IPS-20b (cell line): Measurements from ENCODE around the gene EEFSEC.

Experiments used
- H3K27ac ChIP-seq: one replicate; pipeline ENCODE4 v1.5.1; 2013; ENCODE audit warnings: low read length
- H3K27me3 ChIP-seq: 2 replicates; pipeline ENCODE4 v1.6.1; 2013; ENCODE audit warnings: mild to moderate bottlenecking, low read length, inconsistent platforms; ENCODE audit not compliant: insufficient read depth
- H3K36me3 ChIP-seq: 2 replicates; pipeline ENCODE4 v1.6.1; 2013; ENCODE audit warnings: low read depth, mild to moderate bottlenecking, inconsistent platforms, low read length, moderate library complexity; ENCODE audit not compliant: insufficient read depth
- H3K4me1 ChIP-seq: 2 replicates; pipeline ENCODE4 v1.6.1; 2013; ENCODE audit warnings: mild to moderate bottlenecking, control low read depth, inconsistent platforms, low read length, moderate library complexity; ENCODE audit not compliant: insufficient read depth
- H3K4me3 ChIP-seq: 2 replicates; pipeline ENCODE4 v1.5.1; 2013; ENCODE audit warnings: mild to moderate bottlenecking, low read length, inconsistent platforms
- H3K9ac ChIP-seq: 2 replicates; pipeline ENCODE4 v1.6.1; 2013; ENCODE audit warnings: low read depth, mild to moderate bottlenecking, inconsistent platforms, low read length, moderate library complexity
- H3K9me3 ChIP-seq: 2 replicates; pipeline ENCODE4 v1.6.1; 2013; ENCODE audit warnings: mild to moderate bottlenecking, low read depth, low read length, inconsistent platforms; ENCODE audit not compliant: insufficient read depth

Gene EEFSEC

DNA sequence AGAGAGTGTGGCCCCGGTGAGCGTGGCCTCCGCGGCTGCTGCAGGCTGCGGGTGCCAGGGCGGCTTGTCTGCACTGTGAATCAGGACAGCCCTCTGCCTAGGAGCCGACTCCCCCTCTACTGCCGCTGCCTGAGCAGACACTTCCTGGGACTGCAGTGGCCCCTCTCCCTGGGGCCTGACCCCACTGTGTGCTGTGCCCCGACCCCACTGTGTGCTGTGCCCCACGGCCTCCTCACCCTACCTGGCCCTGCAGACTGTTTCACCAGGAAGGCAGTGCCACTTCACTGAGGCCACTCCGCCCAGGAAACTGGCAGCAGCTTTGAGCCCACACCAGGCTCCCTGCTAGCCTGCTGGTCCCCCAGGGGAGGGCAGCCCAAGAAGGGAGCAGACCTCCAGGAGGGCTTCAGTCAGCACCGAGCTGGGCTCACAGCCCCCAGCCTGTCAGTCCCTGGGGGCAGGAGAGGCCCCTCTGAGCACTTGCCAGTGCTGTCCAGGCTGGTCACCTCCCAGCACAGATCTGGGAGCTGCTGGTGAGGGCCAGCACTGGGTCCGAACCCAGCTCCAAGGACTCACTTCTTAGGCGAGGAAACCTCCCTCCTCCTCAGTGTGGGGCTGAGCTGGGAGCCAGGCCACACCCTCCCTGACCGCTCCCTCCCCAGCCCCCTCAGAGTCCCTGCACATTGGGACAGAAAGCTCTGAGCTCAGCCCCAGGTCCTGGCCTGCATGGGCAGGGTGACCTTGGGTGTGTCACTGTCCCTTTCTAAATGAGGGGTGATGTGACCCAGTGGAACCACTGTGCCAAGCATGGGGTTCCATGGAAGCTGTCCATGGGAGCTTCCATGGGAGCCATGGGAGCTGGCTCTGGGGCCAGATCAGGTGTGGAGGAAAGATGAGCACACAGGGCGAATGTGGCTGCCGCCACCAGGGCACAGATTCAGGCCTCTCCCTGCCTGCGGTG, 256.6 kb downstream of the EEFSEC start:
- Histone ChIP-seq H3K27me3 (no peaks in the 10 kb centered on the region), H3K9ac (no peak overlapping the region), H3K36me3 (no peaks in the 10 kb centered on the region), H3K27ac (no peak overlapping the region), H3K4me1 (peaks cover 3% of the 10 kb centered on the region; the same call in 1 of the 2 replicates), H3K9me3 (no peaks in the 10 kb centered on the region), H3K4me3 (no peak overlapping the region)

GRCh38 chr3:128410669-128411573, 257.6 kb downstream of the EEFSEC start:
- no peaks in the 10 kb centered on the region for H3K36me3 ChIP-seq
- no peaks in the 10 kb centered on the region for H3K27me3 ChIP-seq

GRCh38 chr3:128411574-128412064, 258.3 kb downstream of the EEFSEC start:
- Histone ChIP-seq H3K9ac (no peak overlapping the region), H3K4me3 (no peak overlapping the region), H3K4me1 (peaks cover 3% of the 10 kb centered on the region; the same call in 1 of the 2 replicates)

More at GRCh38 chr3:128410669-128411573, 257.6 kb downstream of the EEFSEC start:
- no peak overlapping the region for H3K27ac ChIP-seq
- no peaks in the 10 kb centered on the region for H3K9me3 ChIP-seq
- no peak overlapping the region for H3K4me3 ChIP-seq
- peaks cover 3% of the 10 kb centered on the region; the same call in 1 of the 2 replicates for H3K4me1 ChIP-seq
- no peak overlapping the region for H3K9ac ChIP-seq

DNA sequence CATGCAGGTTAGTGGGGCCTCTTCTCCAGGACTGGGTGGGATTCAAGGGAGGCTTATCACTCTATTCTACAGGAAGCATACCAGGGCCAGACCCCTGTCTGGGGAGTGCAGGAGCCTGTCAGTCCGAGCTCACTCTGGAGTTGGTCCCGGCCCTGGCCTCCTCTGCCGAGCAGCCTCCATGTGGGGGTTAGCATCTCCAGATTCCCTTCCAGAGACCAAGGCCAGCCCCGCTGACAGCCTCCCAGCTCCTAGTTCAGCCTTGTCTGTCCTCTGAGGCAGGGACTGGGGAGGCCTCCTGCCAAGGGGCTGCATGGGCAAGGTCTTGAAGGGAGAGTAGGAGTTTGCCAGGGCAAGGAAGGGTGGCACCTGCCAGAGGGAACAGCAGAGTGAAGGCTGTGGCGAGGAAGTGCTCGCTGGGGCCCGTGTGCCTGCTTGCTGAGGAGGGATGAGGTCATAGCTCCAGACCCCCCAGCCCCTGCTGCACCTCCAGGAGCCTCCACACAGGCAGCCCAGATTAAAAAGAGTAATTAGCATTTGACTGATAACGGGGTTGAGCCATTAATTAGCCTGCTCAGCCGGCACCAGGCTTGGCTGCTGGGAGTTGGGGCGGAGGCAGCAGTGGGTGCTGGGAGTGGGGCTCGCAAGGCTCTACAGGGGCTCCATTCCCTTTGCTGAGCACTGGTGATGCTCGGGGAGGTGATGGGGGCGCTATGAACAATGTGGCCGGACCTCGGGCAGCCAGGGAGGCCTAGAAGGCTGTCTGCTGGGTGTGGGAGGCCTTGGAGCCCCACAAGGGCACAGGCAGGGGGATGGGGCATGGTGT, 259.1 kb downstream of the EEFSEC start:
- Histone ChIP-seq H3K27me3 (no peaks in the 10 kb centered on the region), H3K4me1 (peaks cover 3% of the 10 kb centered on the region; the same call in 1 of the 2 replicates), H3K4me3 (no peak overlapping the region), H3K9ac (no peak overlapping the region), H3K36me3 (no peaks in the 10 kb centered on the region), H3K27ac (no peak overlapping the region), H3K9me3 (no peaks in the 10 kb centered on the region)

More at GRCh38 chr3:128411574-128412064, 258.3 kb downstream of the EEFSEC start:
- Histone ChIP-seq H3K27ac (no peak overlapping the region), H3K9me3 (no peaks in the 10 kb centered on the region), H3K36me3 (no peaks in the 10 kb centered on the region), H3K27me3 (no peaks in the 10 kb centered on the region)

GRCh38 chr3:128413003-128413370, 259.7 kb downstream of the EEFSEC start:
- H3K36me3 ChIP-seq = no peaks in the 10 kb centered on the region
- no peak overlapping the region for H3K9ac ChIP-seq
- H3K27ac ChIP-seq = no peak overlapping the region
- peaks cover 3% of the 10 kb centered on the region; the same call in 1 of the 2 replicates for H3K4me1 ChIP-seq
- H3K9me3 ChIP-seq = no peaks in the 10 kb centered on the region
- H3K4me3 ChIP-seq = no peak overlapping the region
- H3K27me3 ChIP-seq = no peaks in the 10 kb centered on the region

GRCh38 chr3:128413413-128414205, 260.3 kb downstream of the EEFSEC start:
- Histone ChIP-seq H3K27me3 (no peaks in the 10 kb centered on the region), H3K4me3 (no peak overlapping the region), H3K4me1 (peaks cover 3% of the 10 kb centered on the region; the same call in 1 of the 2 replicates), H3K9me3 (no peaks in the 10 kb centered on the region), H3K36me3 (no peaks in the 10 kb centered on the region), H3K9ac (no peak overlapping the region), H3K27ac (no peak overlapping the region)

DNA sequence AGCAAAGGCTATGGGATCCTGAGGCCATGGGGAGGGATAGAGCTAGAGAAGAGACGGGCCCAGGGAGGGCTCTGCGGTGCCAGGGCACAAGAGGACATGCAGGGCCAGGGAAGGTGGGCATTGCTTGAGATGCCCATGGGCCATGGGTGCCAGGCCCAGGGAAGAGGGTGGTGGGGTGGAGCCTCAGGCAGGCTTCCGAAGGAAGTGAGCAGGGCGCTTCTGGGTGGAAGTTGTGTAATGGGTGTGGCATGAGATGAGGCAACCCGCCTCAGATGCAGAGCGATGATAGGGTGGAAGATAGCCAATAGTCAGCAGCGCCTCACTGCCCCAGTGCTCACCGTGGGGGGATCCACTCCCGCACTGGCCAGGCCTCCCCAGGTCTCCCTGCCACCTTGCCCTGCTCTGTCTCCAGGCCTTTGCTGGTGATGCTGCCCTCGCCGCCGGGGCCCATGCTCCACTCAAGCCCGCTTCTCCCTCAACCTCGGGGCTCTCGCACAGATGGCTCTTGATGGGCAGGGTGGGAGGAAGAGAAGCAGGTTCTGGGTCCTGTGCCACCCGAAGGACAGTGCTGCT, 262.0 kb downstream of the EEFSEC start:
- H3K36me3 ChIP-seq = no peaks in the 10 kb centered on the region
- H3K27me3 ChIP-seq = no peaks in the 10 kb centered on the region
- H3K9ac ChIP-seq = no peak overlapping the region
- H3K9me3 ChIP-seq = no peaks in the 10 kb centered on the region
- H3K4me3 ChIP-seq = no peak overlapping the region
- peaks cover 3% of the 10 kb centered on the region; the same call in 1 of the 2 replicates for H3K4me1 ChIP-seq
- H3K27ac ChIP-seq = no peak overlapping the region

DNA sequence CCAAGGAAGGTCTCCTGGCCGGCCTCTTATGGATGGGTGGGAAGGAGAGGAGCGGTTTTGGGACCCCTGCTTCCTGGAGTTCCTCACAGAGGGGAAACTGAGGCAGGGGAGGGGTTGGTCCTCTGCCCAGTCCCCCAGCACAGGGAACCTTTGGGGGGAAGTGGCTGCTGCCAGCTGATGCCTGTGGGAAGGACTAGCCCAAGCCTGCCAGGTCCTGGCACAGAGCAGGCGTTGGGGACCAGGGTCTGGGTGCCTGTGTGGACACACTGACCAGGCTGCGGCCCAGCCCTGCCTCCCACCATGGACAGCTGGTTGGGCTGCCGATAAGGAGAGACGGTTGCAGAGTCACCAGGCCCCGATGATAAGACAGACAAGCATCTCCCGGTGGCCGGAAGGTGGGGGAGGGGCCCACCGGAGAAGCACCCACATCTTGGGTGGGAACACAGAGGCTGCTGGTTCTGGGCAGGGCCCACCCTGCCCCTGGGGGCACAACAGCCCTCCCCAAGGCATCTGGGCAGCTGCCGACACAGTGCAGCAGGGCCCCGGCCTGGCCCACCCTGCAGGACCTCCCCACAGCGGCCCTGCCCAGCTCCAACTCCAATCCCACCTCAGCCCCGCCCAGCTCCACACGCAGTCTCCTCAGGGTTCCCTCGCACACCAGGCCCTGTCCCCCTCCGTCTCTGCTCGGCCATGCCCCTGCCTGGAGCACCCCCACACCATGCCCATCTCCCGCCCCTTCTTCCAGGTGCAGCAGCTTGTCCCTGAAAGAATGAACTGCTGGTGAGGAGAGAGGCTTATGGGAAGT, 262.7 kb downstream of the EEFSEC start:
- H3K27ac ChIP-seq = no peak overlapping the region
- no peaks in the 10 kb centered on the region for H3K9me3 ChIP-seq
- no peaks in the 10 kb centered on the region for H3K36me3 ChIP-seq
- H3K4me3 ChIP-seq = no peak overlapping the region
- peaks cover 3% of the 10 kb centered on the region; the same call in 1 of the 2 replicates for H3K4me1 ChIP-seq
- H3K27me3 ChIP-seq = no peaks in the 10 kb centered on the region
- no peak overlapping the region for H3K9ac ChIP-seq

DNA sequence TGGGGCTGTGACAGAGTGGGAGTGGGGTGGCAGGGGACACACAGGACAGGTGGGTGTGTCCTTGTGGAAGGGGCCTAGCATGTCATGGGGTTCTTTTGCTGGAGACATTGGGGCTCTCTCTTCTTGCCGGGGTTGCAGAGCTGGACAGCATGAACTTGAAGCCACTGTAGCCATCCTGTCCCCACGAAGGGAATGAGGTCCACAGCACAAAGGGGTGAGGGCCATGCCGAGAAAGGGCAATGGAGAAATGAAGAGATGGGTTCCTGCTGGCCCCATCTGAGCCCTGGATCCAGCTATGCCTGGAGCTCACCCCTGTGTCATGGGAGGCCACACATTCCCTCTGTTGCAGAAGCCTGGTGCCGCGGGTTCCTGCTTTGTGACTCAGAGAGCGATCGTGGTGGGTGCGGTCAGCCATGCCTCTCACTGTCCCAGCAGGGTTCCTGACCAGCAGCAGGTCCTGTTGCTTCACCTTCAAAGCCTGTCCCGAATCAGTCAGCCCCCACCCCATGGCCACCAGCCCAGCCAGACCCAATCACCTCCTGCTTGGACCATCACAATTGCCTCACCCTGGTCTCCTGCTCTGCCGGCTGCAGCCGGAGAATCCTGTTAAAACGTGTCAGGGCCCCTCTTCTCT, 263.4 kb downstream of the EEFSEC start:
- Histone ChIP-seq H3K27me3 (no peaks in the 10 kb centered on the region), H3K9ac (no peak overlapping the region), H3K27ac (no peak overlapping the region), H3K4me1 (peaks cover 3% of the 10 kb centered on the region; the same call in 1 of the 2 replicates), H3K4me3 (no peak overlapping the region), H3K36me3 (no peaks in the 10 kb centered on the region), H3K9me3 (no peaks in the 10 kb centered on the region)
